ENCODE data around the gene TMPRSS4.

Gene TMPRSS4

DNA sequence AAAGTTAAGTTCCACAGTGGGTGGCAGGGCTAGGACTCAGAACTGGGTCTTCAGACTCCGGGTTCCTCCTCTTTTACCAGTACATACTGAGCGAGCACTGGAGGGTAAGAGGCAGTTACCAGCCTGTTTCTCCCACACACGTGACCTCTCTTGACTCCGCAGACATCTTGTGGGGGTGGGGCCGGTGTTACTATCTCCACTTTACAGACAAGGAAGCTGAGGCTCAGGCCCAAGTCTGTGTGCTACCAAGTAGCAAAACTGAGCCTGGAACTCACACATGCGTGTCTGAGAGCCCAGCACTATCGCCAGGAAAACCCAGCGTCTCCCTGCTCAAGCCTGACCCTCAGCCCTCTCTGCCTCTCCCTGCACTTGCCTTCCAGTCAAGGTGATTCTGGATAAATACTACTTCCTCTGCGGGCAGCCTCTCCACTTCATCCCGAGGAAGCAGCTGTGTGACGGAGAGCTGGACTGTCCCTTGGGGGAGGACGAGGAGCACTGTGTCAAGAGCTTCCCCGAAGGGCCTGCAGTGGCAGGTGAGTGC lies 25.9 kb downstream of the TMPRSS4 start:
- Histone ChIP-seq H3K4ac (ENCODE audit: low read length) (no peak overlapping the region), H3K27ac (replicated peaks; ENCODE audit: low read length) (no peak overlapping the region), H2BK12ac (ENCODE audit: low read length) (no peak overlapping the region), H2BK15ac (ENCODE audit: low read length) (no peak overlapping the region), H3K18ac (ENCODE audit: low read length) (peak overlapping the region; percentile 45), H4K8ac (ENCODE audit: low read depth, low read length) (no peak overlapping the region), H3K4me1 (ENCODE audit: control insufficient read depth in 2 of 2, insufficient read depth in 1 of 2, low read depth in 1 of 2, low read length in 2 of 2) (peaks cover 0 to 11% of the 10 kb centered on the region in 2 donors), H2BK5ac (ENCODE audit: low read length) (no peak overlapping the region), H3K4me3 (ENCODE audit: low read length in 2 of 2) (no peak overlapping the region), H3K36me3 (replicated peaks in 1 of 2; ENCODE audit: control insufficient read depth in 2 of 2, insufficient read depth in 2 of 2, low read length in 2 of 2) (no peaks in the 10 kb centered on the region), H3K23ac (ENCODE audit: low read depth, low read length, poor library complexity) (no peak overlapping the region), H2BK120ac (ENCODE audit: low read depth, low read length) (no peak overlapping the region), H3K4me2 (ENCODE audit: insufficient read depth, low read length, poor library complexity, severe bottlenecking) (no peak overlapping the region), H3K9ac (ENCODE audit: low read depth, low read length, poor library complexity) (no peak overlapping the region), H2AFZ (ENCODE audit: low read length) (no peak overlapping the region), H4K91ac (ENCODE audit: low read depth, low read length, poor library complexity) (peak overlapping the region; percentile 39), H3K79me1 (ENCODE audit: low read depth, low read length) (no peaks in the 10 kb centered on the region), H3K14ac (ENCODE audit: low read length) (peak overlapping the region; percentile 58), H3K9me3 (replicated peaks in 1 of 2; ENCODE audit: control insufficient read depth in 2 of 2, insufficient read depth in 1 of 2, low read depth in 1 of 2, low read length in 2 of 2) (no peaks in the 10 kb centered on the region), H3K27me3 (ENCODE audit: control insufficient read depth in 3 of 3, insufficient read depth in 3 of 3, low read depth in 1 of 3, low read length in 3 of 3) (peaks cover 0 to 32% (median 0%) of the 10 kb centered on the region in 3 experiments), H2AK5ac (ENCODE audit: low read depth, low read length) (peak overlapping the region; percentile 40)
- WGBS, 2 donors (ENCODE audit: extremely low coverage in 2 of 2, insufficient read length in 2 of 2, insufficient replicate concordance in 1 of 2): no CpG with 5 or more reads among the region's 13 CpGs
- DNase-seq (ENCODE audit: low spot score): no peak

DNA sequence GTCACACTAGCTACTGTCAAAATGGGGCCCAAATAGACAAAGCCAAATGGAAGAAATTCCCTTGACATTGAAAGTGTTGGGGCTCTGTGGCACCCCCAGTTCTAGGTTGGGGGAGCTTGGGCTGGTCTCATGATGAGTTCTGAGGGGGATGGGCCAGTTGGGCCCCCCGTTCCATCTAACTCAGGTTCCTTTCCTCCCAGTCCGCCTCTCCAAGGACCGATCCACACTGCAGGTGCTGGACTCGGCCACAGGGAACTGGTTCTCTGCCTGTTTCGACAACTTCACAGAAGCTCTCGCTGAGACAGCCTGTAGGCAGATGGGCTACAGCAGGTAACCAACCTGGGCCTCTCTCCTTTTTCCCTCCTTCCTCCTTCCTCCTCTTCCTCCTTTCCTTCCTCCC lies 27.6 kb downstream of the TMPRSS4 start:
- Histone ChIP-seq H4K91ac (ENCODE audit: low read depth, low read length, poor library complexity) (no peak overlapping the region), H3K27ac (replicated peaks; ENCODE audit: low read length) (no peak overlapping the region), H3K14ac (ENCODE audit: low read length) (no peak overlapping the region), H3K18ac (ENCODE audit: low read length) (no peak overlapping the region), H2BK15ac (ENCODE audit: low read length) (no peak overlapping the region), H3K4ac (ENCODE audit: low read length) (no peak overlapping the region), H3K4me3 (ENCODE audit: low read length in 2 of 2) (no peak overlapping the region), H2AFZ (ENCODE audit: low read length) (no peak overlapping the region), H3K79me1 (ENCODE audit: low read depth, low read length) (no peaks in the 10 kb centered on the region), H2AK5ac (ENCODE audit: low read depth, low read length) (no peak overlapping the region), H3K9me3 (replicated peaks in 1 of 2; ENCODE audit: control insufficient read depth in 2 of 2, insufficient read depth in 1 of 2, low read depth in 1 of 2, low read length in 2 of 2) (no peaks in the 10 kb centered on the region), H3K4me1 (ENCODE audit: control insufficient read depth in 2 of 2, insufficient read depth in 1 of 2, low read depth in 1 of 2, low read length in 2 of 2) (peaks cover 0 to 7% of the 10 kb centered on the region in 2 donors), H3K27me3 (ENCODE audit: control insufficient read depth in 3 of 3, insufficient read depth in 3 of 3, low read depth in 1 of 3, low read length in 3 of 3) (peaks cover 0 to 41% (median 0%) of the 10 kb centered on the region in 3 experiments), H2BK12ac (ENCODE audit: low read length) (no peak overlapping the region), H3K23ac (ENCODE audit: low read depth, low read length, poor library complexity) (no peak overlapping the region), H4K8ac (ENCODE audit: low read depth, low read length) (no peak overlapping the region), H3K36me3 (replicated peaks in 1 of 2; ENCODE audit: control insufficient read depth in 2 of 2, insufficient read depth in 2 of 2, low read length in 2 of 2) (no peaks in the 10 kb centered on the region), H2BK5ac (ENCODE audit: low read length) (no peak overlapping the region), H3K4me2 (ENCODE audit: insufficient read depth, low read length, poor library complexity, severe bottlenecking) (no peak overlapping the region), H3K9ac (ENCODE audit: low read depth, low read length, poor library complexity) (no peak overlapping the region), H2BK120ac (ENCODE audit: low read depth, low read length) (no peak overlapping the region)
- WGBS, 2 donors (ENCODE audit: extremely low coverage in 2 of 2, insufficient read length in 2 of 2, insufficient replicate concordance in 1 of 2): no CpG with 5 or more reads among the region's 6 CpGs
- no peak for DNase-seq (ENCODE audit: low spot score)

DNA sequence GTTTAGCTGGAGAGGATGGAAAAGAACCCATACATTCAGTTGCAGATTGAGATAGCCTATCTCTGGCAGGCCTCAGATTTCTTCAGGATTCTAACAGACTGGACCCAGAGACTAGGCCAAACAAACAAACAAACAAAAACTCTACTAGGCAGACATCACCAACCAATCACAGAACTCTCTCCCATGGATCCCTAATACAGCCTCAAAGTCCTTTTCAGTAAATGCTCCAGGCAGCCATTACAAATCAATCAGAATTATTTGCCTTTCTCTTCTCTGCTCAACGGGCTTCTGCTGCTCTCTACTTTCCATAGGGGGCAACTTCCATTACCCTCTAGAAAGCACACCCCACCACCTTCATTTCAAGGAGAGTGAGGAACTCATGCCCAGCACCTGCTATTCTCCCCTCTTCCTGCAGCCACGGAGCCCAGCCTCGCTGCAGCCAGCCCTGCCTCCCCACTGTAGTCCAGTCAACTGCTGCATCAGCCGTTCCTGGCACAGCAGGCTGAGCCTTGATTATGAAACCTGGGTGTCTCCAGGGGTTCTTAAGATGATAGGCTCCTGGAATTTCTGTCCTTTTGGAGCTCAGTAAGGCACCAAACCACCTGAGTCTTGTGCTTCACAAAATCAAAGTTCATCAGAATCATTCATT lies 28.9 kb downstream of the TMPRSS4 start:
- Histone ChIP-seq H4K8ac (ENCODE audit: low read depth, low read length) (no peak overlapping the region), H3K27ac (replicated peaks; ENCODE audit: low read length) (no peak overlapping the region), H3K9me3 (replicated peaks in 1 of 2; ENCODE audit: control insufficient read depth in 2 of 2, insufficient read depth in 1 of 2, low read depth in 1 of 2, low read length in 2 of 2) (no peaks in the 10 kb centered on the region), H3K36me3 (replicated peaks in 1 of 2; ENCODE audit: control insufficient read depth in 2 of 2, insufficient read depth in 2 of 2, low read length in 2 of 2) (no peaks in the 10 kb centered on the region), H3K23ac (ENCODE audit: low read depth, low read length, poor library complexity) (no peak overlapping the region), H3K79me1 (ENCODE audit: low read depth, low read length) (no peaks in the 10 kb centered on the region), H2BK15ac (ENCODE audit: low read length) (no peak overlapping the region), H2AFZ (ENCODE audit: low read length) (no peak overlapping the region), H3K4ac (ENCODE audit: low read length) (no peak overlapping the region), H3K4me1 (ENCODE audit: control insufficient read depth in 2 of 2, insufficient read depth in 1 of 2, low read depth in 1 of 2, low read length in 2 of 2) (peaks cover 0 to 2% of the 10 kb centered on the region in 2 donors), H3K9ac (ENCODE audit: low read depth, low read length, poor library complexity) (no peak overlapping the region), H3K14ac (ENCODE audit: low read length) (no peak overlapping the region), H3K27me3 (ENCODE audit: control insufficient read depth in 3 of 3, insufficient read depth in 3 of 3, low read depth in 1 of 3, low read length in 3 of 3) (peaks cover 0 to 29% (median 0%) of the 10 kb centered on the region in 3 experiments), H3K4me3 (ENCODE audit: low read length in 2 of 2) (no peak overlapping the region), H2BK5ac (ENCODE audit: low read length) (no peak overlapping the region), H2BK120ac (ENCODE audit: low read depth, low read length) (no peak overlapping the region), H2BK12ac (ENCODE audit: low read length) (no peak overlapping the region), H2AK5ac (ENCODE audit: low read depth, low read length) (no peak overlapping the region), H4K91ac (ENCODE audit: low read depth, low read length, poor library complexity) (no peak overlapping the region), H3K4me2 (ENCODE audit: insufficient read depth, low read length, poor library complexity, severe bottlenecking) (no peak overlapping the region), H3K18ac (ENCODE audit: low read length) (peak overlapping the region; percentile 70)
- WGBS, 2 donors (ENCODE audit: extremely low coverage in 2 of 2, insufficient read length in 2 of 2, insufficient replicate concordance in 1 of 2): no CpG with 5 or more reads among the region's 4 CpGs
- no peak for DNase-seq (ENCODE audit: low spot score)

DNA sequence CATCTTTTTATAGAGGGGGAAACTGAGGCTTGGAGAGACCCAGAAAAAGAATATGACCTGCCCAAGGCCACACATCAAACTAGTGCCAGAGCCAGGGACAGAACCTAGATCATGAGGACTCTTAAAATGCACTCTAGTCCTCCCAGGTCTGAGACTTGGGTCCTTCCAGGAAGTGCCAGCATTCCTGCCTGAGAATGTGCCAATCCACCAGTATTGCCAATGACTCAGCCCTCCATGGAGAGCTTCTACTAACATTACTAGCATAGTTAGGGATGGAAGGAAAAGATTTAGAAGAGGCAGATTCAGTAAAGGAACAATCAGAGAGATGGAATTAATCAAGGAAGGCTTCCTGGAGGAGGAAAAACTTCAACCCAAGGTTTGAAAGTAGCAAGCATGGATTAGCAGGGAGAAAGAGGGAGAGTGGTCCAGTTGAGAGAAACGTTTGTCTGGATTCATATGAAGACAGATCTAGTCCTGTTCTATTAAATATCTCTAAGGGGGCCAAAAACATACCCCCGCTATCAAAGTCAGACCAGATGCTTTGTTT lies 30.0 kb downstream of the TMPRSS4 start:
- Histone ChIP-seq H3K4me3 (ENCODE audit: low read length in 2 of 2) (no peak overlapping the region), H3K9me3 (replicated peaks in 1 of 2; ENCODE audit: control insufficient read depth in 2 of 2, insufficient read depth in 1 of 2, low read depth in 1 of 2, low read length in 2 of 2) (no peaks in the 10 kb centered on the region), H3K18ac (ENCODE audit: low read length) (no peak overlapping the region), H2AK5ac (ENCODE audit: low read depth, low read length) (no peak overlapping the region), H2BK5ac (ENCODE audit: low read length) (no peak overlapping the region), H2AFZ (ENCODE audit: low read length) (no peak overlapping the region), H2BK120ac (ENCODE audit: low read depth, low read length) (no peak overlapping the region), H3K4me2 (ENCODE audit: insufficient read depth, low read length, poor library complexity, severe bottlenecking) (no peak overlapping the region), H3K27me3 (ENCODE audit: control insufficient read depth in 3 of 3, insufficient read depth in 3 of 3, low read depth in 1 of 3, low read length in 3 of 3) (peaks cover 0 to 24% (median 0%) of the 10 kb centered on the region in 3 experiments), H3K27ac (replicated peaks; ENCODE audit: low read length) (no peak overlapping the region), H2BK15ac (ENCODE audit: low read length) (no peak overlapping the region), H2BK12ac (ENCODE audit: low read length) (no peak overlapping the region), H4K8ac (ENCODE audit: low read depth, low read length) (no peak overlapping the region), H3K14ac (ENCODE audit: low read length) (no peak overlapping the region), H3K9ac (ENCODE audit: low read depth, low read length, poor library complexity) (no peak overlapping the region), H3K79me1 (ENCODE audit: low read depth, low read length) (no peaks in the 10 kb centered on the region), H3K23ac (ENCODE audit: low read depth, low read length, poor library complexity) (no peak overlapping the region), H3K4ac (ENCODE audit: low read length) (no peak overlapping the region), H3K4me1 (ENCODE audit: control insufficient read depth in 2 of 2, insufficient read depth in 1 of 2, low read depth in 1 of 2, low read length in 2 of 2) (peaks cover 0 to 2% of the 10 kb centered on the region in 2 donors), H3K36me3 (replicated peaks in 1 of 2; ENCODE audit: control insufficient read depth in 2 of 2, insufficient read depth in 2 of 2, low read length in 2 of 2) (no peaks in the 10 kb centered on the region), H4K91ac (ENCODE audit: low read depth, low read length, poor library complexity) (no peak overlapping the region)
- no CpG with 5 or more reads among the region's 2 CpGs for WGBS, 2 donors (ENCODE audit: extremely low coverage in 2 of 2, insufficient read length in 2 of 2, insufficient replicate concordance in 1 of 2)
- DNase-seq (ENCODE audit: low spot score): no peak
